Measurements from ENCODE around the gene SULT1C2. TPM values are rescaled to one million over a fixed set of nuclear protein-coding genes. Genes with fewer than 3 reads are reported as not detected.

SULT1C2 gene
- total RNA-seq, 1 experiment from 2014 or later, result 3.0 TPM

DNA sequence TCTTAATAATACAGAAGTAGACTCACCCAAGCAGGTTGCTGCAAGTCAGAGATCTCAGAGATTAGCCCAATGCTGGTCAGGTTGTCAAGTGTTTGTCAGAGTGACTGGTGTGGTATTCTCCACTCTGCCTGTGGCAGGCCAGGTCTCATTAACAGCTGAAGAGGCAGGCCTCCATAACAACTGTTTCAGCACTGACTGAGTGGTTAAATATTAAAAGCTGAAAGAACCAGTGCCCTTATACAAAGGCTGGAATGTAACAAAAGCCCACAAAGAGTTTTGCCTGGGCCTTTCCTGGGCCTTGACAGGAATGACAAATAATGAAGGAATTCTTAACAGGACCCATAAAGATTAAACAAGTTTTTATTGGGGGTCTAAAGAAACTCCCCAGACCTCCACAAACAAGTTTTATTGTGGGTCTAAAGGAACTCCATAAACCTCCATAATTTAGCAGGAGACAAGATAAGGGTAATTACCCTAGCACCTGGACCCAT is 26.8 kb downstream of the SULT1C2 start:
- no peak for TF ChIP-seq CTCF (conservative IDR thresholded peaks at IDR 0.05)
- TF ChIP-seq EZH2 (IDR thresholded peaks at IDR 0.05; ENCODE audit: low read depth), result no peak
- intact Hi-C loops (cut with micrococcal nuclease; ENCODE audit: unreplicated experiment), result no loop called here
- Histone ChIP-seq H3F3A (ENCODE audit: insufficient read depth, low read depth) (no peaks in the 10 kb centered on the region), H3K36me3 (ENCODE audit: low read depth) (no peaks in the 10 kb centered on the region), H3K27me3 (ENCODE audit: insufficient read depth, low read depth) (no peaks in the 10 kb centered on the region), H3K9me2 (ENCODE audit: insufficient read depth) (no peaks in the 10 kb centered on the region), H3K79me2 (ENCODE audit: low read depth) (no peaks in the 10 kb centered on the region), H3K4me2 (no peak overlapping the region), H2AFZ (no peak overlapping the region), H3K9me3 (ENCODE audit: insufficient read depth, low read depth) (no peaks in the 10 kb centered on the region), H3K27ac (no peak overlapping the region), H3K4me3 (no peak overlapping the region), H3K4me1 (replicated peaks; ENCODE audit: insufficient read depth) (no peaks in the 10 kb centered on the region), H4K20me1 (ENCODE audit: insufficient read depth) (no peaks in the 10 kb centered on the region)
- CTCF ChIA-PET, result no interaction called here
- POLR2A ChIA-PET (ENCODE audit: unreplicated experiment), result no interaction called here
- BruUV-seq (replicated peaks), result no TSS peak
- no peak for DNase-seq

DNA sequence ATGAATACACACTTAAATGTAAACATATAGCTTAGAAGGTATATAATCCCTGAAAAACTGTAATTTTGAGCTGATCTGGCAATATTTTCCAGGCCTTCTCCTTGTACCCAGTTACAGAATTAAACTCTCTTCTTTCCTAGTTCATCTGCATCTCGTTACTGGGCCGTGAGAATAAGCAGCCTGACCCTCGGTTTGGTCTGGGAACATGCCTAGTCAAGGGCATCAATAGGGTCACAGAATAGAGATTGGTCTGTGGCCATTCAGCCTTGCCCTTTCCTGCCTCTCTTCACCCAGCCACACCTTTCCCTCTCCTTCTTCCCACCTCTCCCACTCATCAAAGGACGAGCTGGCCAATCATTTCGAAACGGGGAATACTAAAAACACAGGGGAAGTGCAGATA is 27.3 kb downstream of the SULT1C2 start:
- no peaks in the 10 kb centered on the region for H3K79me2 ChIP-seq (ENCODE audit: low read depth)
- H2AFZ ChIP-seq, result no peak overlapping the region
- no peak overlapping the region for H3K4me3 ChIP-seq
- TF ChIP-seq CTCF (conservative IDR thresholded peaks at IDR 0.05) (no peak), EZH2 (IDR thresholded peaks at IDR 0.05; ENCODE audit: low read depth) (no peak)
- H3K9me3 ChIP-seq (ENCODE audit: insufficient read depth, low read depth), result no peaks in the 10 kb centered on the region
- H3K36me3 ChIP-seq (ENCODE audit: low read depth), result no peaks in the 10 kb centered on the region
- ChIA-PET CTCF (no interaction called here), POLR2A (ENCODE audit: unreplicated experiment) (no interaction called here)
- intact Hi-C loops (cut with micrococcal nuclease; ENCODE audit: unreplicated experiment), result no loop called here
- H3F3A ChIP-seq (ENCODE audit: insufficient read depth, low read depth), result no peaks in the 10 kb centered on the region
- no peak overlapping the region for H3K27ac ChIP-seq
- H3K4me2 ChIP-seq, result no peak overlapping the region
- H3K27me3 ChIP-seq (ENCODE audit: insufficient read depth, low read depth), result no peaks in the 10 kb centered on the region
- BruUV-seq (replicated peaks), result no TSS peak
- H3K4me1 ChIP-seq (replicated peaks; ENCODE audit: insufficient read depth), result no peaks in the 10 kb centered on the region
- no peak for DNase-seq
- no peaks in the 10 kb centered on the region for H4K20me1 ChIP-seq (ENCODE audit: insufficient read depth)
- no peaks in the 10 kb centered on the region for H3K9me2 ChIP-seq (ENCODE audit: insufficient read depth)

DNA sequence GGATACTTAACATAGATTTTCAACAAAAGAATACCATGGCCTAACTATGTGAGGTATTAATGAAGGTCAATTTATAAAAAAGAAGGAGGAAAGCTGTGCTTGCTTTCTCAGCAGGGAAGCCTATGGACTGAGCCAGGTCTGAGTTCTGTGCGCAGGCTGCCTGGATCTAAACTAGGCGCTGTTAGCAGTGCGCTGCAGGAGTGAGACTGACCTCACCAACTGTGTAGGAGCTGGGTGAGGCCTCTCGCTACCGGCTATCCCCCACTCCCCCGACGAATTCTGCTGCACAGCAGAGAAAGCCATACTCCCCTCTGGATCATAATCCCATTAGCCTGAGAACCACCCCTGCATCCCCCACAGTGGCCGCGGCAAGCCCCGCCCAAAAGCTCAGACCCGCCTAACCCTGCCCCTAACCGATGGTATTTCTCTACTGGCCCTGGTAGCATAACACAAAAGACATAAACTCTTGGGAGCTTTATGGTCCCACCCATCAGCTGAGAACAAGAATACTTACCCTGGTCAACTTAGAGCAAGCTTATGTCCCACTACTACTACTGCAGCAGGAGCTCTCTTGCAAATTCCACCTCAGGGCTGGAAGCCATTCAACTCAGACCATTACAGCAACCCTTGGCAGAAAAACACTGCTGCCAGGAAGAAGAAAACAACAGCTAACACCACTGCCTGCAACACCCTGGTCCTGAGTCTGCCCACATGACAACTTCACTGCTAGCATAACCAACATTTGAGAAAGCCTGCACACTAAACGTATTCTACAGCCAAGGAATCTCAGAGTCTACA is 28.0 kb downstream of the SULT1C2 start:
- no peaks in the 10 kb centered on the region for H3K9me3 ChIP-seq (ENCODE audit: insufficient read depth, low read depth)
- intact Hi-C loops (cut with micrococcal nuclease; ENCODE audit: unreplicated experiment), result no loop called here
- no peaks in the 10 kb centered on the region for H3F3A ChIP-seq (ENCODE audit: insufficient read depth, low read depth)
- no peaks in the 10 kb centered on the region for H3K9me2 ChIP-seq (ENCODE audit: insufficient read depth)
- no peak overlapping the region for H3K4me2 ChIP-seq
- H3K27me3 ChIP-seq (ENCODE audit: insufficient read depth, low read depth), result no peaks in the 10 kb centered on the region
- H3K36me3 ChIP-seq (ENCODE audit: low read depth), result no peaks in the 10 kb centered on the region
- no peak overlapping the region for H3K27ac ChIP-seq
- H4K20me1 ChIP-seq (ENCODE audit: insufficient read depth), result no peaks in the 10 kb centered on the region
- no peak overlapping the region for H2AFZ ChIP-seq
- no peak for DNase-seq
- H3K4me1 ChIP-seq (replicated peaks; ENCODE audit: insufficient read depth), result no peaks in the 10 kb centered on the region
- ChIA-PET POLR2A (ENCODE audit: unreplicated experiment) (no interaction called here), CTCF (interaction anchor here (0.6 kb wide), 1 partner anchor 401 kb away, joined by 8 read pairs; no protein-coding TSS in a partner anchor)
- no peaks in the 10 kb centered on the region for H3K79me2 ChIP-seq (ENCODE audit: low read depth)
- BruUV-seq (replicated peaks), result no TSS peak
- no peak overlapping the region for H3K4me3 ChIP-seq
- no peak for TF ChIP-seq EZH2 (IDR thresholded peaks at IDR 0.05; ENCODE audit: low read depth)
- no peak for TF ChIP-seq CTCF (conservative IDR thresholded peaks at IDR 0.05)

Measured in PC-9 (cell line).